A549 treated with CORT108297 at 1 μM for 4 hours (cell line): ENCODE results near the gene OR4C6. TPM values are rescaled to one million over a fixed set of nuclear protein-coding genes. Genes with fewer than 3 reads are reported as not detected.

Experiments
- total RNA-seq: library from RNA; stranded (reverse); fragments of 200-300 nt; extraction: Qiagen RNA extraction; gene quantifications from 5 replicates; pipeline ENCODE4 v1.2.3, GENCODE V29; 2022

The OR4C6 gene
- not detected in 5 replicates for total RNA-seq

GRCh38 chr11:55661901-55662300 lies at the start of gene OR4C6:
TSS of gene OR4C6 (plus strand) at chr11:55662201. CDS start at chr11:55665167, 2,966 bp downstream.

GRCh38 chr11:55634813-55635212 lies 27.2 kb upstream of the OR4C6 start, which contains the start of gene OR4P4:
TSS of gene OR4P4 (plus strand) at chr11:55635113.

GRCh38 chr11:55648027-55648426 lies 14.0 kb upstream of the OR4C6 start, which contains the start of gene OR4S2:
TSS of gene OR4S2 (plus strand) at chr11:55648327. CDS start at chr11:55650904, 2,577 bp downstream.

Other genes with a start within 250 kb of the OR4C6 start
- gene OR4C15, start 107.7 kb upstream of the OR4C6 start, total RNA-seq: not detected in 5 replicates
- not detected in 5 replicates for gene OR4C16, start 90.1 kb upstream of the OR4C6 start, total RNA-seq
- gene OR4C11, start 54.6 kb upstream of the OR4C6 start, total RNA-seq: not detected in 5 replicates
- not detected in 5 replicates for gene OR4P4, start 27.1 kb upstream of the OR4C6 start, total RNA-seq
- gene OR4S2, start 13.9 kb upstream of the OR4C6 start, total RNA-seq: not detected in 5 replicates
- gene OR5D13, start 111.2 kb downstream of the OR4C6 start, total RNA-seq: not detected in 5 replicates
- gene OR5D14, start 133.4 kb downstream of the OR4C6 start, total RNA-seq: not detected in 5 replicates
- not detected in 5 replicates for gene OR5L1, start 149.2 kb downstream of the OR4C6 start, total RNA-seq
- not detected in 5 replicates for gene OR5D18, start 157.4 kb downstream of the OR4C6 start, total RNA-seq
- not detected in 5 replicates for gene OR5L2, start 165.0 kb downstream of the OR4C6 start, total RNA-seq
- not detected in 5 replicates for gene OR5D16, start 176.6 kb downstream of the OR4C6 start, total RNA-seq
- not detected in 5 replicates for gene TRIM51, start 221.1 kb downstream of the OR4C6 start, total RNA-seq